Measurements from ENCODE around the gene SCN3A. TPM values are rescaled to one million over a fixed set of nuclear protein-coding genes. Genes with fewer than 3 reads are reported as not detected.
A peak's percentile ranks its signal among the peaks of the same experiment; 100 is the strongest.

SCN3A gene
- total RNA-seq, 1 experiment from 2014 or later: 0.09 TPM

DNA sequence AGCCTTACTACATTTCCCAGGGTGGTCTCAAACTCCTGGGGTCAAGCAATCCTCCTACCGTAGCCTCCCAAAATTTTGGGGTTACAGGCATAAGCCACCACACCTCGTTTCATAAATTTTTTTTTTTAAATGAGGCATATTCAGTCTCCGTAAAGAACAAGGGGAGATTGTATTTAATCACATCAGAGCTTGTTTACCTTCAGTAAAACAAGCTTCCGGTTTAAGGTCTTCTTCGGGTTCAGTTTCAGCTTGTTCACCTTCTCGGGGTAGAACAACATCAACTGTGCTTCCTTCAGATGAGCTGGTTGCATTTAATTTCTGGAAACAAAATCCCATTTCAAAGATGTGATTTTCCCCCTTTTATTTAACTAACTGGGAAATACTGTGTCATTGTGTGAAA, 88.6 kb downstream of the SCN3A start:
- intact Hi-C loops (cut with micrococcal nuclease; ENCODE audit: unreplicated experiment): no loop called here
- BruUV-seq (replicated peaks): no TSS peak
- Mint-ChIP-seq H3K27ac (ENCODE audit: unreplicated experiment) (no peak overlapping the region), H3K36me3 (ENCODE audit: insufficient read depth, unreplicated experiment) (no peaks in the 10 kb centered on the region), H3K4me3 (ENCODE audit: low read depth, unreplicated experiment) (no peak overlapping the region), H3K27me3 (ENCODE audit: unreplicated experiment) (no peaks in the 10 kb centered on the region), H3K4me1 (ENCODE audit: low read depth, unreplicated experiment) (peaks cover 10% of the 10 kb centered on the region), H3K9me3 (ENCODE audit: low read depth, unreplicated experiment) (no peaks in the 10 kb centered on the region)
- TF ChIP-seq, protein P1, sequence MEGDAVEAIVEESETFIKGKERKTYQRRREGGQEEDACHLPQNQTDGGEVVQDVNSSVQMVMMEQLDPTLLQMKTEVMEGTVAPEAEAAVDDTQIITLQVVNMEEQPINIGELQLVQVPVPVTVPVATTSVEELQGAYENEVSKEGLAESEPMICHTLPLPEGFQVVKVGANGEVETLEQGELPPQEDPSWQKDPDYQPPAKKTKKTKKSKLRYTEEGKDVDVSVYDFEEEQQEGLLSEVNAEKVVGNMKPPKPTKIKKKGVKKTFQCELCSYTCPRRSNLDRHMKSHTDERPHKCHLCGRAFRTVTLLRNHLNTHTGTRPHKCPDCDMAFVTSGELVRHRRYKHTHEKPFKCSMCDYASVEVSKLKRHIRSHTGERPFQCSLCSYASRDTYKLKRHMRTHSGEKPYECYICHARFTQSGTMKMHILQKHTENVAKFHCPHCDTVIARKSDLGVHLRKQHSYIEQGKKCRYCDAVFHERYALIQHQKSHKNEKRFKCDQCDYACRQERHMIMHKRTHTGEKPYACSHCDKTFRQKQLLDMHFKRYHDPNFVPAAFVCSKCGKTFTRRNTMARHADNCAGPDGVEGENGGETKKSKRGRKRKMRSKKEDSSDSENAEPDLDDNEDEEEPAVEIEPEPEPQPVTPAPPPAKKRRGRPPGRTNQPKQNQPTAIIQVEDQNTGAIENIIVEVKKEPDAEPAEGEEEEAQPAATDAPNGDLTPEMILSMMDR (IDR thresholded peaks at IDR 0.05; ENCODE audit: unreplicated experiment): no peak
- no peak for DNase-seq
- CTCF ChIA-PET: interaction anchor here (1.4 to 1.8 kb wide), 2 partner anchors 32 to 122 kb away, joined by 3 to 6 read pairs; no protein-coding TSS in a partner anchor

DNA sequence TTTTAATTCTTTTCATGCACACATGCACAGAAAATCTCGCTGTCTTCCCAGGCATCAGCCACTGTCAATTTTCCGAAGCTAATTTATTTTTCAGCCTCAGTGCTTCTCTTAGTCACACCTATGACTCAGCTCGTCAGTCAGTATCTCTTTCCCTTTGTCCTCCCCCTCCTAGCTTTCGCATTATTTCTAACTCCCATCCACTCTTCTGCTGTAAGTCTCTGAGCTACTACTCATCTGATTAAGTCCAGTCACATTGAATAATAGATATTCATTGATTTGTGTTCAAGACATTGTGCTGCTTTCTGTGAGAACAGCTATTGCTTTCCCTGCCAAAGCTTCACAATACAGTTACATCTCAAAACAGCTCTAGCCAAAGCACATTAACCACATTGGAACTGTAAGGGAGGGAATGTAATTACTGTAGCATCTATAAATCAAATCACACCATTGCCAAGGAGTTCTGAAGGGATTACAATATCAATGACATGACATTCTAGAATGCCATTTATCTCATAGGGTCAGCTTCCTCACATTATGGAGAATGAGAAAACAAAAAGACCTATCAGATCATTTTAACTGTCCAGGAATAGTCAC, 89.4 kb downstream of the SCN3A start:
- H3K27ac Mint-ChIP-seq (ENCODE audit: unreplicated experiment): no peak overlapping the region
- no peaks in the 10 kb centered on the region for H3K36me3 Mint-ChIP-seq (ENCODE audit: insufficient read depth, unreplicated experiment)
- TF ChIP-seq, protein P1 (IDR thresholded peaks at IDR 0.05; ENCODE audit: unreplicated experiment): no peak
- DNase-seq: peak; percentile 3
- no peaks in the 10 kb centered on the region for H3K27me3 Mint-ChIP-seq (ENCODE audit: unreplicated experiment)
- intact Hi-C loops (cut with micrococcal nuclease; ENCODE audit: unreplicated experiment): no loop called here
- H3K4me3 Mint-ChIP-seq (ENCODE audit: low read depth, unreplicated experiment): peak overlapping the region; percentile 1
- no peaks in the 10 kb centered on the region for H3K9me3 Mint-ChIP-seq (ENCODE audit: low read depth, unreplicated experiment)
- CTCF ChIA-PET: interaction anchor here (1.4 to 1.8 kb wide), 3 partner anchors 11 to 121 kb away, joined by 3 to 6 read pairs (median 4); no protein-coding TSS in a partner anchor
- peaks cover 10% of the 10 kb centered on the region for H3K4me1 Mint-ChIP-seq (ENCODE audit: low read depth, unreplicated experiment)
- BruUV-seq (replicated peaks): no TSS peak

DNA sequence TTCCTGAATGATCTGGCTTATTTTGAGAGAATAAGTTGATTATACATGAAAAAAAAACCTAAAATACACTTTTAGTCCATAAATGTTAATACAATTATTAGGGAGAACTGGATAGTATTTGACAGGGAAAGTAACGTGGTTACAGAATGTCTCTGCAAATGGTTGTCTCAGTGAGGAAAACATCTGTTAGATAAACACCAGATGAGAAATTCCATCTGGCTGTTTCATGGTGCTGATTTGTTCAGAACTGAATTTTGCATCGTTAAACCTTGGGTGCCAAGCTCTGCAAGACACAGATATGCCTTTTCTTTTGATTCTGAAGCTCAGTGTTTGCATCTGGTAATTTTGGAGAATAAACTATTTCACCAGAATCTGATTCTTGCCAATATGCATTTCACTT, 90.4 kb downstream of the SCN3A start:
- CTCF ChIA-PET: interaction anchor here (1.5 kb wide), 1 partner anchor 12 kb away, joined by 4 read pairs; no protein-coding TSS in a partner anchor
- H3K36me3 Mint-ChIP-seq (ENCODE audit: insufficient read depth, unreplicated experiment): no peaks in the 10 kb centered on the region
- TF ChIP-seq, protein P1 (IDR thresholded peaks at IDR 0.05; ENCODE audit: unreplicated experiment): no peak
- no peak for DNase-seq
- H3K4me3 Mint-ChIP-seq (ENCODE audit: low read depth, unreplicated experiment): no peak overlapping the region
- no peaks in the 10 kb centered on the region for H3K27me3 Mint-ChIP-seq (ENCODE audit: unreplicated experiment)
- no TSS peak for BruUV-seq (replicated peaks)
- no peaks in the 10 kb centered on the region for H3K9me3 Mint-ChIP-seq (ENCODE audit: low read depth, unreplicated experiment)
- no peak overlapping the region for H3K27ac Mint-ChIP-seq (ENCODE audit: unreplicated experiment)
- H3K4me1 Mint-ChIP-seq (ENCODE audit: low read depth, unreplicated experiment): peaks cover 10% of the 10 kb centered on the region
- intact Hi-C loops (cut with micrococcal nuclease; ENCODE audit: unreplicated experiment): no loop called here

DNA sequence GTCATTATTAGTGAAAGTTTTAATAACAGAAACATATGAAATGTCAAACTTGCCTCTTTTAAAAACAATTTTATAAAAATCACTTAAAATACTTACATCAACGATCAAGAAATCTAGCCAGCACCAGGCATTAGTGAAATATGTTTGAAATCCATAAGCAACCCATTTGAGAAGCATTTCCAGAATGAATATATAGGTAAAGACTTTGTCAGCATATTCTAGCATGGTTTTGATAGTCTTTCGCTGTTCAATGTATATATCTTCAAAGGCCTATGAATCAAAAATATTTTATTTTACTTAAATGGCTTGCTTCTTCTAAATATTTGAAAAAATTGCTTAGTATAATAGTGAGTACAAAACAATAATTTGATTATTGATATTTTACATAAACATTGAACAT, 91.1 kb downstream of the SCN3A start:
- no peaks in the 10 kb centered on the region for H3K27me3 Mint-ChIP-seq (ENCODE audit: unreplicated experiment)
- DNase-seq: no peak
- H3K27ac Mint-ChIP-seq (ENCODE audit: unreplicated experiment): no peak overlapping the region
- no peaks in the 10 kb centered on the region for H3K9me3 Mint-ChIP-seq (ENCODE audit: low read depth, unreplicated experiment)
- H3K36me3 Mint-ChIP-seq (ENCODE audit: insufficient read depth, unreplicated experiment): no peaks in the 10 kb centered on the region
- BruUV-seq (replicated peaks): no TSS peak
- TF ChIP-seq, protein P1 (IDR thresholded peaks at IDR 0.05; ENCODE audit: unreplicated experiment): no peak
- intact Hi-C loops (cut with micrococcal nuclease; ENCODE audit: unreplicated experiment): no loop called here
- H3K4me3 Mint-ChIP-seq (ENCODE audit: low read depth, unreplicated experiment): no peak overlapping the region
- peaks cover 10% of the 10 kb centered on the region for H3K4me1 Mint-ChIP-seq (ENCODE audit: low read depth, unreplicated experiment)
- CTCF ChIA-PET: no interaction called here
